MM.1S (cell line): ENCODE measurements around the gene GBA2.

ENCODE experiments used
- EZH2 ChIP-seq: fragments of 300-600 bp; sonication (generic); optimal IDR thresholded peaks from 2 replicates; pipeline ENCODE3; 2017; ENCODE audit warnings: low read depth, mild to moderate bottlenecking, antibody characterized with exemption, low read length, mixed read lengths
- EZH2phosphoT487 ChIP-seq: fragments of 300-600 bp; sonication (generic); IDR thresholded peaks from 2 replicates; pipeline ENCODE4 v1.6.1; 2018; ENCODE audit warnings: antibody characterized with exemption, low read length
- TF ChIP-seq, protein P1 (sequence below): fragments of 300-600 bp; sonication (generic); IDR thresholded peaks from 2 replicates; pipeline ENCODE4 v1.5.1; 2016; ENCODE audit warnings: antibody characterized with exemption, low read length, mixed read lengths

DNA sequence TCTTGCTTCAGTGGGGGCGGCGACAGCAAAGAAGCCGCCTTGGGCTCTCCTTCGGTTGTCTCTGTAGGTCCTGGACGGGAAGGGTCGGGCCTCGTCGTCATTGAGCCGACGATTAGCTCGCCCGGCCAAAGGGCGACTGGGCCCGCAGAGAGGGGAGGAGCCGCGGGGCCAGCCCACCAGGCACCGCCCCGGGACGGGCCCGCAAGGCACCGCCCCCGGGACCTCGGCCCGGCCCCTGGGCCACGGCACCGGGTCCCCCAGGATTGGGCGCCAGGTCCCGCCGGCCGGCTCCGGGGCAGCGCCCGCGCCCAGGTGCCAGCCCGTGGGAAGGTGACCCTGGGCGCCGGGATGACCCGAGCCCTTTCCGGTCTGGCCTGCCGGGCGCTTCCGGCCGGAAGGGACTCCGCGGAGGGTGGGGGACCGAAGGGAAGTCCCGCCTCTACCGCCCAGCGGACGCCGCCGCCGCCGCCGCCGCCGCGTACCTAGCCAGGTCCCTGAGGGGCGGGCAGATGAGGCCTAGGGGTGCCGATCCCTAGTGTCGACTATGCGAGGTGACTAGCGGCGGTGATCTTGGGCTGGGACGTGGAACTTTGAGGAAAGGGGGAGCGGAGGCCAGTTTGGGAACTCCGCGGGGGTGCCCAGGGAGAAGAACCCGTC, at the start of gene GBA2, which contains the start of gene RGP1:
- TF ChIP-seq, protein P1, sequence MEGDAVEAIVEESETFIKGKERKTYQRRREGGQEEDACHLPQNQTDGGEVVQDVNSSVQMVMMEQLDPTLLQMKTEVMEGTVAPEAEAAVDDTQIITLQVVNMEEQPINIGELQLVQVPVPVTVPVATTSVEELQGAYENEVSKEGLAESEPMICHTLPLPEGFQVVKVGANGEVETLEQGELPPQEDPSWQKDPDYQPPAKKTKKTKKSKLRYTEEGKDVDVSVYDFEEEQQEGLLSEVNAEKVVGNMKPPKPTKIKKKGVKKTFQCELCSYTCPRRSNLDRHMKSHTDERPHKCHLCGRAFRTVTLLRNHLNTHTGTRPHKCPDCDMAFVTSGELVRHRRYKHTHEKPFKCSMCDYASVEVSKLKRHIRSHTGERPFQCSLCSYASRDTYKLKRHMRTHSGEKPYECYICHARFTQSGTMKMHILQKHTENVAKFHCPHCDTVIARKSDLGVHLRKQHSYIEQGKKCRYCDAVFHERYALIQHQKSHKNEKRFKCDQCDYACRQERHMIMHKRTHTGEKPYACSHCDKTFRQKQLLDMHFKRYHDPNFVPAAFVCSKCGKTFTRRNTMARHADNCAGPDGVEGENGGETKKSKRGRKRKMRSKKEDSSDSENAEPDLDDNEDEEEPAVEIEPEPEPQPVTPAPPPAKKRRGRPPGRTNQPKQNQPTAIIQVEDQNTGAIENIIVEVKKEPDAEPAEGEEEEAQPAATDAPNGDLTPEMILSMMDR: no peak
- TF ChIP-seq EZH2 (no peak), EZH2phosphoT487 (no peak)
